HG03565 (cell line): Measurements from ENCODE around the gene MYH7.

Source experiments
- ATAC-seq: cut with Tn5 transposase; IDR thresholded peaks from one replicate; pipeline ENCODE4 v1.9.1; 2021; ENCODE audit warnings: mild to moderate bottlenecking, moderate library complexity; ENCODE audit not compliant: unreplicated experiment

The MYH7 gene

DNA sequence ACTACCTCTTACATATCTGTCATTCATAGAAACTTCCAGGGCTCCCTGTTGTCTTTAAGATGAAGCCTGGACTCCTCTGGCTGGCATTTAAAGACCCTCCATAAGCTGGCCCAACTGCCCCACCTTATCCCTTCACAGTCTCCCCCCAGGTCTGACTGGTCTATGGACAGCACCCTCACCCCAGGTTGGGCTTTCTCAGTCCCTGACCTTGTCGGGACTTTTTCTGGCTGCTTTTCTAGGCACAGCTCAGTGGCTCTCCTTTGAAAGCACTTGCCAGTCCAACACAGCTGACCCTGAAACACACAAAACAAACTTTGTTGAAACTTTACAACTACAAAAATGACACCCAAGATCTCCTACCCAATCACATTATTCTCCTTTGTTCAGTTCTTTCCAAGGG, 13.9 kb upstream of the MYH7 start:
- no peak for ATAC-seq

DNA sequence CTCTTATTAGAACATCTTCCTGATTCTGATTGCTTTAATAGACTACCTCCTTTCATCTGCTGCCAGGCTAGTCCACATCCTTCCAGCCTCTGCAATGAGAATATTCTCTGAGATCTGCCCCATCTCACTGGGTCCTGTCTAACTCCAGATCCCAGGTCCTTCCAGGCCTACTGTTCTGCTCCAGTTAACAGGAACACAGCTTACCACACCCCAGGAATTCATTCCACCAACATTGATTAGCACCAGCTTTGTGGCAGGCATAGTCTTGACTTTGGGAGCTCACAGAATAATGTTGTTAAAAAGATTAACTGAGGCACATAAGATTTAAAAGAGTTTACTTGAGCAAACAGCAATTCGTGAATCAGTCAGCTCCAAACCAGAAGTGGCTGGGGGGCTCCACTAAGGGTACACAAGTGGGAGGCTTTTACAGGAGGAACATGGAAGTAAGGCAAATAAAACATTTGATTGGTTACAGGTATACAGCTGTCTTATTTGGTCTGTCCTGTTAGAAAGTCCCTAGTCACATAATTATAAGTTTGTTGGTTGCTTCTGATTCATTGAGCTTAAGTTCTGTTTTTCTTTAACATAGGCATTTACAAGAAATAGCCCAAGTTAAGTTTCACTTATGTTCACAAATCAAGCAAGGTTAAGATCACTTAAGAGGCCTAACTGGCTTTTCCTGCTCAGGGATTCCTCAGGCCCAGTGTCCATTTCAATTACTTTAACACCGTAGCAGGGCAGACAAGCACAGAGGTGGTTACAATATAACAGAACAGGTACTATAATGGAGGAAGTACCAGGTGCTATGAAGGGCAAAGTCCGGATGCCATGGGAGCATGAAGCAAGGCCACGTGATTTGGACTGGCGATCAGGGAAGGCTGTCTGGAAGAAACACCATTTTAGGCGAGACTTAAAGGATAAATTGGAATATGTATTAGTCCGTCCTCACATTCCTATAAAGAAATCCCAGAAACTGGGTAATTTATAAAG, 12.2 kb upstream of the MYH7 start:
- ATAC-seq = no peak

DNA sequence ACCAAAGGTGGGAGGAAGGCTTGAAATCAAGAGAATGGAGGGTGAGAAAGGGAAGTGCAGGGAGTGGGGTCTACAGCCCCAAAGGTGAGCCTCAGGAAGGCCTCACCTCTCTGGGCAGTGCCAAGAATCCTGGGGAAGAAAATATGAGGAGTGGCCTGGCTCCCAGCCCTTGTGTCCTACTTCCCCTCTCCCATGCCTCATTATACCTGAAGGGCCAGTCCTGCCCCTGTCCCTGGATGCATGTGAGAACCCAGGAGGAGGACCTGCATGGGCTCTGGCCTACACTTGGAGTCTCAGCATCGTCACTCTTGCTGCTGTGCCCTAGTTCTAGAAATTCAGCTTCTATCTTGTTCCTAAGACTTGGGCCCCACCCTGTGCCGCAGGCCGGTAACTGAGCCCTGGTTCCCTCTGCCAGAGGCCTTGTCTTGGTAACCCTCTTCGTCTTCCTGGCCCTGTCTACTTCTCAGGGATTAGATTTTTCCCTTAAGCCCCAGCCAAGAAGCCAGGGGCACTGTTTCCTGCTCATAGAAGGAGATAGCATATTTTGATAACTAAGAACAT, 10.9 kb upstream of the MYH7 start:
- ATAC-seq = no peak

DNA sequence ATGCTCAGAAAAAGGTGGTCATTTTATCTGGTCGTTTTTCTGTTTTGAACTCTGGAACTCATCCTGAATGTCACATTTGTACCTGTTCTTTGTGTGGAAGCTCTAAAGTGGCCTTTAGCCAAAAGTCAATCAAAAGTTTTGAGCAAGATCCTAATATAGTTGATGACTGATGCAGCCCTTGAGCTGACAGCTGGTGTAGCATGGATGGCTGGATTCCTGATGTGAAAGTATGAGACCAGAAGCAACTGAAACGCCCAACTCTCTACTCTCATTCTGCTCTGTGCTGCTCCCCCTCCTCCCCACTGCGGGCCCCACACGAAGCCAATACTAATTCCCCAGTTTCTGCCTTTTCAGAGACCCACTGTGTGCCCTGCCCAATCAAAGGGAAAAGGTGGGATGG, 10.3 kb upstream of the MYH7 start:
- ATAC-seq = no peak

DNA sequence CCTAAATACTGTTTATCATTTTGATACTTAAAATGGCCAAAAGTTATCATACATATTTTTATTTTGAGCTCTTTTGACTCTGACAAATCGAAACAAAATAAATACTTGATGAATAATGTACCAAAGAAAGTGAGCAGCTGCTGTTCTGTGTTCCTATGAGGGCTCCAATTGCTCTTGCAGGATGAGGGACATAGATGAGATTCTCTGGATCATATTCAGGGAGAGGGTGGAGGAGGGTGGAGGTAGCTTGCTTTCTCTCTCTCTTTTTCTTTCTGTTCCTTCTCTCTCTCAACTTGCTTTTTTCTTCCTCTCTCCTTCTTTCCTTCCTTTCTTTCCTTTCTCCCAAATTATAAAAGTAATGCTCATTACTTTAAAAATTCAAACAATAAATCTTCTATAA, 8.9 kb upstream of the MYH7 start:
- ATAC-seq = no peak

DNA sequence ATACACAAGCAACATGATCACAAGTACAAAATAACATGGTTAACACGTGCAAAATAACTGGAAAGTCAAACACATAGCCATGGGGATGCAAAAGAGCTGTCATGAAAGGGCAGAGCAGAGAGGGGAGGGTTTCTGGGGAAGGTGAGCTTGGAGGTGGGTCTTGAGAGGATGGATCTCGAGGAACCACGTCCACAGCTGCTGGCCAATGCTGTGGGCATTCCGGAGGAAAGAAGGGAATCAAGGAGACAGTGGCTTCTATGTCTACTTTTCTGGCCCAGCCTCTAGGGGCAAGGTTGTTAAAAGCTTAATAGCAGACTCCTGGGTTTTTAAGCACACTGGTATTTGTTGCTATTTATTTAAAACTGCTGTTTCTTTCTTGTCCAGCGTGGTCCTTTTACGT, 8.4 kb upstream of the MYH7 start:
- no peak for ATAC-seq

DNA sequence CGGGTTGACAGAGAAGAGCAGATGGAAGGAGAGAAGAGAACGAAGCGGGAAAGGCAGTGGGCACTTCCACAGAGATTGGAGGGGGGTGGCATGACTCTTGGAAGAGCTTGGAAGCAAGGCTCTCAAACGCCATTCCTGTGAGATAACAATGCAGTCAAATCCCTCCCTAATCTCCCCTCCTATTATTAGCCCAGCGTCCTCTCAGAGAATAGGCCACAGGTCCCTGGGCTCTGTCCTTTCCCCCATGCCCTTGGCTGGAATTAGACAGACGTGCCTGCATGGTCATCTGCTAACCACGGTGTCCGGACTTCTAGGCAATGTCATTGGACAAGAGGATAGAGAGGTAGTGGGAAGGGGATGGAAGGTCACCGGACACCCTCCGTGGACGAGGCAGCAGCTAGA, 8.0 kb upstream of the MYH7 start:
- ATAC-seq = no peak

DNA sequence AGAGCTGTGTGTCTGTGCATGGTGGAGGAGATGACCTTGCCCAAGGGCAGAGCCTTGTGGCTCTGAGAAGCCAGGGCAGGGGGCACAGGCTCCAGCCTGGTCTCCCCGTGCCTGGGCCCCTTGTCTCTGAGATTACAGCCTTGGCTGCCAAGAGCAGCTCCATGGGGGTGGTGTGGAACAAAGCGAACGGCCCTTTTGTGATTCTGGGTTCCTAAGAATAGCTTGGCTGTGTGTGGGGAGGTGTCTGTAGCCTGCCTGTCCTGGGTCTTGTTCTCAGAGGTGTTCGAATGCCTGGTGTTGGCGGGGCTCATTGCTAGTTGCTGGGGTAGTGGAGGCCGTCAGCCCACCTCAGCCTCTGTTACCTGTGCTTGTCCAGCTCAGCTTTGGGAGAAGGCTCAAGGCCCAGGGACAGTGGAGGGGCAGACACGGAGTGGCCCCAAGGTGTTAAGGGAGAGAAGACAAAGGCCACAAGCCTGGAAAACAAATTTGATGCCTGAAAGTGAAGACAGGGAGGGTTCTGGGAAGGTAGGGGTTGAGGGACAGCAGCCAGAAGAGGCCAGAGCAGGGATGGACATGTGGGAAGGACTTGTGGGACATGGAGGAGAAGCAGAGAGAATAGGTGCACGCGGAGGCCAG, 7.4 kb upstream of the MYH7 start:
- ATAC-seq = no peak

DNA sequence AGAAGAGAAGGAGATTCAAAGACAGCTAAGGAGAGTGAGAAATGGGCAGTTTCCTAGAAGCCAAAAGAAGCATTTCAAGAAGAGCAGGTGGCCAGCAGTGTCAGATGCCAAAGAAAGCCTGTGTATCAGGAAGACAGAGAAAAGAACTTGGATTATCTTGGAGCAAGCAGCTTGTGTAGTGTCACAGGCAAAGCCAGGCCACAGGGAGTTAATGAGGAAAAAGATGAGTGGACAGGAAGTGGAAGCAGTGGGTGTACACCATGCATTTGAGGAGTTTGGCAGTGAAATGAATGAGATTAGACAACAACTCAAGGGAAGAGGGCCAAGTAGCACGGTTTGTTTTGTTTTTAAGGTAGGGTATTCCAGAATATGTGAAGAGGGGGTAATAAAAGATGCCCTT, 5.6 kb upstream of the MYH7 start:
- ATAC-seq = no peak

DNA sequence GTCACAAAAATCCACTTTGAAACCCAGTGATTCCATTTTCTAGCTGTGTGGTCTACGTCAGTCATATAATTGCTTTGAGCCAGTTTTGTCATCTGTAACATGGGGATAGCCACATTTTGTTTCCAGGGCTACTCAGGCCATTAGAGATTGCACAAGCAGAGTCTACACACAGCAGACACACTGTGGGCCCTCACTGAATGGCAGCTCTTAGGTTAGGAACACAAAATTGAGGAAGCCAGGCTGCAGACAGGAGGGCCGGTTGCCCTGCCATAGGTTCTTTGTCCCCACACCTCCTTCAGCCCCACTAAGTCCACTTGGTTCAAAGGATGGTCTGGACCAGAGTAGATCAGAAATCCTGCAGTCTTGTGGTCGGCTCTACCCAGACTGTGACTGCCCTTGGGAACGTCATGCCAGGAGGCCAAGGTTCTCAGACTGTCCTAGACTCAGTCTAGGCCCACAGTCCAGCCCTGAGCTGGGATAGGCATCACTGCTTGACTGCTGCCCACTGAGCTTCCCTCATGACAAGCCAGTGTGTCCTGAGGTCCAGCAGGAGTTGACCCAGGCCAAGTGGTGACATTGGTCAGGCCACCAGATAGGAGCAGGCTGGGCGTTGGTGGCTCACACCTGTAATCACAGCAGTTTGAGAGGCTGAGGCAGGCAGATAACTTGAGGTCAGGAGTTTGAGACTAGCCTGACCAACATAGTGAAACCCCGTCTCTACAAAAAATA, 3.8 kb upstream of the MYH7 start:
- ATAC-seq = no peak

DNA sequence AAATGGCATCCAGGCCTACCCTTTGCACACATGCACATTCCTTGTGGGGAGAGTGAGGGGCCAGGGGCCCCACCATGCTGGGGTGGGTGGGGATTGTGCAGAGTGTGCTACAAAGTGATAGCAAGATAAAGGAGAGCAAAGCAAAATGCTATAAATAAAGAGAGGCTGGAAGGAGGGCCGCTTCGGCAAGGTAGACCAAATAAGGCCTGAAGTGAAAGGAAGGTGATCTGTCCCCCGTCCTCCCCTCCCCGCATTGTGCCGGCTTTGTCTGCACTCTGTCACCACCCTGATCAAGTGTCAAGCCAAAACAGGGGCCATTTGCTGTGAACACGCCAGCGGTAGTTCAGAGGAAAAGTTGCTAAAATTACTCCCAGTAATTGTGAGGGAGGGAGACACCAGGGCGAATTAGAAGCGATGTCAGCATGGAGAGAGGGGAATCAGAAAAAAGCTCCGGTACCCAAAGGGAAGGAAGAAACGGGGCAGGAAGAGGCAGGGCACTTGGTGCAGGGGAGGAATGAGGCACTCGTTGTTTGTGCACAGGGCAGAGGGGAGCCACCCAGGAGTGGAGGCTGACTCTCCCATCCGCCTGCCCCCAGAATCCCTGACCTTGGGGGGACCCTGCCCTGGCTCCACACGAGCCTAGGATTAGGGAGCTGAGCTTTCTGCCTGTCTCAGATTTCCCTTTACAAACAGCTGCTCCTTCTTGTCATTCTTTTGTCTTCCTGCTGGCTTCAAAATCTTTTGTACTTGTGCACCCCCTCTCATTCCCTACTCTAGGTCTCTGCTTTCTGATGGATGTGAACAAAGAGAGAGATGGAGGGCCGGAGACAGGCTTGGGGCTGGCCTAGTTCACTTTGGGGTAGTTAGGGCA, 2.9 kb upstream of the MYH7 start:
- no peak for ATAC-seq

DNA sequence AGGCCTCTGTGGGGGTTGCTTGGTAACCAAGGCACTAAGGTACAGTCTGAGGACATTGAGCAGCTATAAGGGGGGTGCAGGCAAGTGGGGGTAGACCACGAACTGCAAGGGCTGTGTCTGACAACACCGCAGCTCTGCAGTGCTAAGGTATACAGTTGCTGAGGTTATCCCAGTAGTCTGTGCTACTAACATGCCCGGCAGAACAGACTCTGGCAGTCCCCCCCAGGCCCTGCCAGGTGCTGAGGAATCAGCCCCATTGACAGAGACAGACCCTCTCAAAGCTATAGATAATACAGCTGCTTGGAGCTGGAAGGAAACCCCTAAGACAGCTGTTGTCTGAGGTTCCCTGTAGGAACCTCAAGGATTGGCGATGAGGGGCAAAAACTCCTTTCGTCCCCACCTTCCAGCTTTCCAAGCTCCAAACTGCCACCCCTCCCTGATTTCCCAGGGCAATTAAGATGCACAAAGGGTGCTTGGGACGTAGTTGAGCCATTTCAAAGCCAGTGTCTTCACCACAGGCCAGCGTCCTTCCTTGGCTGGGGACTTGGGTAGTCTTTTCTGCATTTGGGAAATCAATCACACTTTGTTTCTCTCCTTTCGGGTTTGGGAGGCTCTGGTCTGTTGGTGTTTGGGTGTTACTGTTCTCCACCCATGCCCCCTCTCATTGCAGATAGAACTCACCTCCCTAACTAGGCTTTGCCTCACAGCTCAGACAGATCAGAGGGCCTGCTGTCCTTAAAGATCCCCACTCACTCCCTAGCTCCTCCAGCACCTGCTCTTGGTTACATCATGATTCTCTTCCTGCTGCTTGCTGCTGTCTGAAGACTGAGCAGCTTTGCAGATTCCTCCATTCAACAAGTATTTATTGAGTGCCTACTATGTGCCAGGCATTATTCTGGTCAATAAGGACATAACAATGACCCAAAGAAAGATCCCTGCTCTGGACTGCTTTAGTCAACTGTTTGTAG, 2.0 kb upstream of the MYH7 start:
- no peak for ATAC-seq

DNA sequence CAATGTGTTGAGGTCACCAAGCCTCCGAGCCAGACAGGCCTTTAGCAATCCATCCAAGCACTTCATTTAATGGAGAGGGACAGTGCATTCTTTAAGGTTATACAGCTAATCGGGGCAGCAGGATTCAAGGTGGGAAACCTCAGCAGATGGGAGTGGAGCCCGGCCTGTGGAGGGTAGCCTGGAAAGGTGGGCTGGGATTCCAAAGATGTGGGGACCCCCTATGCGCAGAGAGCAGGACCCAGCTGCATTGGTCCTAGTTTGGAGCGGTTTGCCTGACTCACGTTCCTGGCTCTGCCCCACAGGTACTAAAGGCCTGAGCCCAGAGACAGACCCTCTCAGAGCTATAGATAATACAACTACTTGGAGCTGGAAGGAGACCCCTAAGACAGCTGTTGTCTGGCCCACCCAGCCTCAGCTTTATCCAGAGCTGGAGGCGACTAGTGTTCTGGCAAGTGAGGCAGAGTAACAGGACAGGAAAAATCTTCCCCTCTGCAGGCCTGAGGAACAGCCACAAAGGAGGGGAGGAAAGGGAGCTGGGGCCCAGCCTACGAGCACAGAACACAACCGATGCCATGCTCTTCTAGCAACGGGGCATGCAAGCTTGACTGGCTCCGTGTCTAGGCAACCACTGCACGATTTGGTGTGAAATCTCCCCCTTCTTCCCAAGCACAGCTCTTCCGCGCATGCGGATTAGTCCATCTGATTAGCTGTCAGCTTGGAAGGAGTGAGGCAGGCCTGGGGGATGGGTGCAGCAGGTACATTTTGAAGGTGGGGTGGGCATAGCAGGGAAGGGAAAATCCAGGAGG, 1.1 kb upstream of the MYH7 start:
- no peak for ATAC-seq

DNA sequence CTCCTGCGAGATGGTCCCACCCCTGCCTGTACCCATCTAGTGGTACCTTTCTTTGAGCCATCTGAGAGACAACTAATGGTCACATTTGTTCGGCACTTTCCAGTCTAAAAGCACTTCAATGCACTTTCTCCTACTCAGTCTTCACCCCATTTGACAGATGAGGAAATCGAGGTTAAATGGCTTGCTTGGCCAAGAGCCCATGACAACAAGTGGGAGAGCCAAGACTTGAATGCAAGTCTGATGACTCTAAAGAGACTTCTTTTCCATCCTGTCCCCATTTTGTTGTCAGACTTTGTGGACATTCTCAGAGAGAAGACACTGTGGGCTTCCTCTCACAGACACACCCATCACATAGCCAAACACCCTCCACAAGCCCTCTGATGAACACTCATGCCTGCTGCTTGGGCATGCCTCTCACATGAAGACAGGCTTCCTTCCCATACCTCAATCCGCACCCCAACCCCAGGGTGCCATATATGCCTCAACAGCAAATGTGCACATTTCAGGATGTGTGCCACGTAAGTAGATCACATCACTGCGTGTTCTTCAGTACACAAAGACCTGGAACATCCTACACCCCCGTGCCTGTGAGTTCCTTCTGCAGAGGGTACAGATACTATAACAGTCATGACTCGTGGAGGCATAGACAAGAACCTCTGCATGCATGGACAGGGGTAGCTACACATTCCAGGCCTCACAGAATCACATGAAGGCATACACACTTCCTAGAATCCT, 805 bp downstream of the MYH7 start:
- ATAC-seq = no peak

DNA sequence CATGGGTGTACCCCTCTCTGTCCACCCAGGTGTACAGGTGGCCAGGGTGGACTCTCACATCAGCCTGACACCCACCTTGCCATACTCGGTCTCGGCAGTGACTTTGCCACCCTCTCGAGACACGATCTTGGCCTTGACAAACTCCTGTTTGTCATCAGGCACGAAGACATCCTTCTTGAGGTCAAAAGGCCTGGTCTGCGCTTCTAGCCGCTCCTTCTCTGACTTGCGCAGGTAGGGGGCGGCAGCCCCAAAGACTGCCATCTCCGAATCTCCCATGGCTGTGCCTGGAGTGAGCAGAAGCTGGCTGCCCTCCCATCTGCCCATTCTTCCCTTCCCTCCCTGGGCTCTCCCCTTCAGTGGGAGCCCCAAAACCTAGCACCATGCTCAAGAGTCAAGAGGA, 2.0 kb downstream of the MYH7 start:
- ATAC-seq = no peak

DNA sequence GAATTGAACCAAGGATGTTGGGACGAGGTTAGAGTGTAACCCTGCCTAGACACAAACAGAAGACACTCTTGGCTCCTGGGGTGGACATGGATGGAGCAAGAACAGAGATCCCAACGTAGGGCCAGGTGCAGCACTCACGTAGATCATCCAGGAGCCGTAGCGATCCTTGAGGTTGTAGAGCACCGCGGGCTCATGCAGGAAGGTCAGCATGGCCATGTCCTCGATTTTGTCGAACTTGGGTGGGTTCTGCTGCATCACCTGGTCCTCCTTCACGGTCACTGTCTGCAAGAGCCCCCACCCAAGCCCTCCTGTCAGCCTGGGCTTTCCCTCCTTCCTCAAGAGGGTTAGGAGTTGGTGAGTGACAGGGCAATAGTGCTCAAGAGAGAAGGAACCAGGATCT, 2.5 kb downstream of the MYH7 start:
- no peak for ATAC-seq

DNA sequence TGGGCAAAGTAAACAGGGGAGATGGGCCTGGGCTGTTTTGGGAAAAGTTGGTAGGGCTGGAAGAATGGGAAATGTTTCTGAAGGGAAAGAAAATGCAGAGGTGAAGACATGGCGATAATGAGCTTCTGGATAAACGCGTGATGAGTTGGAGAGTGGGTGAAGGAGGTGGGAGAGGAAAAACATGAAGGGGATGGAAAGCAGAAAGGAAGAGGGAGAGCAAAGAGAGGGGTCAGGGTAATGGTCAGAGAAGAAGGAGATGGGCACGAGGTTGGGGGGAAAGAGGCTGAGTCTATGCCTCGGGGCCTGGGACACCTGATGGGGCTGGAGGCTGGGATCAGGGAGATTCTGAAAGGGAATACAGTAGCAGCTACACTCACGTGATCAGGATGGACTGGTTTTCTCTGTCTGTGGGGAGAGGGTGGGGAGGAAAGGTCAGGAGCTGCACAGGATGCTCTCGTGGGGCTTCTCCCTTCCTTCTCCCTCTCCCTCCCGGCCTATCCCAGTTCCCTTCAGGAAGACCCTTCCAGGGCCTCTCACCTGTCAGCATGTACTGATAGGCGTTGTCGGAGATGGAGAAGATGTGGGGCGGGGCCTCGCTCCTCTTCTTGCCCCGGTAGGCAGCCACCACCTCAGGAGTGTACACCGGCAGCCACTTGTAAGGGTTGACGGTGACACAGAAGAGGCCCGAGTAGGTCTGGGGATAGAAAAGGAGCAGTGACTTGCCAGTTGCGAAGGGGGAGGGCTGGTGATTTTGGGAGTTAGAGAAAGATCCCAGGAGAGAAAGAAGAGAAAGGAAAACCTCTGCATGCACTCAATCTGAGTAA, 3.1 kb downstream of the MYH7 start:
- ATAC-seq = no peak
